HCT116 (cell line): ENCODE measurements around the gene KLK1. TPM values are rescaled to one million over a fixed set of nuclear protein-coding genes. Genes with fewer than 3 reads are reported as not detected.

Experiments
- ATAC-seq: fragments of 200-7000 bp; cut with Tn5 transposase; 2 replicates; pipeline ENCODE4 v1.9.1; 2020; ENCODE audit warnings: mild to moderate bottlenecking, moderate library complexity
- BruUV-seq: library from RNA; stranded (reverse); fragments of 400-500 nt; replicated peaks from 2 replicates; lab custom pipeline; 2021; lab: Mats Ljungman, UMichigan
- CTCF ChIA-PET: fragments of 300-600 bp; sonication (Branson Sonifier 250); formaldehyde crosslinking; loops from one replicate; lab custom pipeline; 2021; ENCODE audit warnings: antibody characterized with exemption; lab: Charles Lee
- POLR2A ChIA-PET: fragments of 300-600, 350-600 bp; sonication (Branson Sonifier 250); formaldehyde crosslinking; loops from one replicate; lab custom pipeline; 2021; ENCODE audit warnings: antibody characterized with exemption; lab: Charles Lee
- RAD21 ChIA-PET, 2 experiments: fragments of 300-600 bp; sonication (Branson Sonifier 250); formaldehyde crosslinking; loops; one replicate each; lab custom pipeline; 2023; ENCODE audit warnings: low total read pairs in 2 of 2; ENCODE audit not compliant: uncharacterized antibody in 2 of 2, unreplicated experiment in 2 of 2, low non-redundant PET in 1 of 2; lab: Charles Lee
- DNase-seq: peaks from one replicate; pipeline ENCODE4 v3.0.0-alpha.2; 2010; ENCODE audit warnings: low read depth, low spot score
- H2AFZ ChIP-seq: fragments of 200-600 bp; shearing (Covaris generic), sonication (generic); 2 replicates; pipeline ENCODE4 v1.6.1; 2017; ENCODE audit warnings: low read depth, mixed run types, mixed read lengths, antibody characterized with exemption, low read length; ENCODE audit not compliant: poor library complexity, severe bottlenecking
- H3K27ac ChIP-seq: 2 replicates; pipeline ENCODE4 v1.5.1; 2012; ENCODE audit warnings: low read depth, low read length
- H3K27me3 ChIP-seq: fragments of 200-600 bp; sonication (generic); 2 replicates; pipeline ENCODE4 v1.6.1; 2016; ENCODE audit warnings: mixed run types, low read length, mixed read lengths; ENCODE audit not compliant: insufficient read depth
- H3K36me3 ChIP-seq, 2 experiments: fragments of 200-500 bp in 1 of 2; fragments of 200-600 bp in 1 of 2; sonication (Bioruptor generic) in 1 of 2; sonication (generic) in 1 of 2; 2 replicates each; pipeline versions ENCODE4 v1.5.1 to v1.6.1; 2014 to 2016; ENCODE audit warnings: low read length in 2 of 2, inconsistent platforms in 1 of 2, mixed read lengths in 1 of 2, mixed run types in 1 of 2; ENCODE audit not compliant: insufficient read depth in 2 of 2, control insufficient read depth in 1 of 2
- H3K4me1 ChIP-seq, 2 experiments: fragments of 200-600 bp in 1 of 2; sonication (generic) in 1 of 2; 2 replicates each; pipeline versions ENCODE4 v1.5.1 to v1.6.1; 2012 to 2017; ENCODE audit warnings: low read length in 2 of 2, inconsistent platforms in 1 of 2, mild to moderate bottlenecking in 1 of 2, mixed read lengths in 1 of 2, mixed run types in 1 of 2, moderate library complexity in 1 of 2; ENCODE audit not compliant: insufficient read depth in 2 of 2, control insufficient read depth in 1 of 2
- H3K4me2 ChIP-seq: fragments of 200-600 bp; sonication (generic); 2 replicates; pipeline ENCODE4 v1.6.1; 2017; ENCODE audit warnings: mixed run types, low read length, mixed read lengths
- H3K4me3 ChIP-seq, 2 experiments: fragments of 200-600 bp in 1 of 2; sonication (generic) in 1 of 2; replicated peaks in 1 of 2; 2 replicates each; pipeline ENCODE4 v1.5.1; 2011 to 2016; ENCODE audit warnings: low read length in 2 of 2, control low read depth in 1 of 2, low read depth in 1 of 2, mild to moderate bottlenecking in 1 of 2, mixed read lengths in 1 of 2, mixed run types in 1 of 2
- H3K79me2 ChIP-seq: fragments of 200-600 bp; sonication (generic); 2 replicates; pipeline ENCODE4 v1.6.1; 2017; ENCODE audit warnings: mild to moderate bottlenecking, mixed run types, low read length, moderate library complexity, mixed read lengths; ENCODE audit not compliant: insufficient read depth
- H3K9ac ChIP-seq: fragments of 200-600 bp; sonication (generic); 2 replicates; pipeline ENCODE4 v1.6.1; 2016; ENCODE audit warnings: low read length, mixed read lengths
- H3K9me2 ChIP-seq: fragments of 200-600 bp; sonication (generic), shearing (Covaris generic); 2 replicates; pipeline ENCODE4 v1.6.1; 2017; ENCODE audit warnings: mixed run types, mild to moderate bottlenecking, moderate library complexity; ENCODE audit not compliant: insufficient read depth
- H3K9me3 ChIP-seq, 2 experiments: fragments of 200-500 bp in 1 of 2; fragments of 200-600 bp in 1 of 2; sonication (Bioruptor generic) in 1 of 2; sonication (generic) in 1 of 2; 2 replicates each; pipeline ENCODE4 v1.6.1; 2014 to 2017; ENCODE audit warnings: low read length in 2 of 2, mixed read lengths in 2 of 2, inconsistent platforms in 1 of 2, low read depth in 1 of 2, mild to moderate bottlenecking in 1 of 2, mixed run types in 1 of 2, moderate library complexity in 1 of 2; ENCODE audit not compliant: control insufficient read depth in 1 of 2, insufficient read depth in 1 of 2
- H4K20me1 ChIP-seq: fragments of 200-600 bp; sonication (generic), shearing (Covaris generic); 2 replicates; pipeline ENCODE4 v1.6.1; 2017; ENCODE audit warnings: mixed run types, mild to moderate bottlenecking, moderate library complexity; ENCODE audit not compliant: insufficient read depth
- ATF3 ChIP-seq: IDR thresholded peaks from 2 replicates; pipeline ENCODE4 v1.6.1; 2012
- ELF1 ChIP-seq: IDR thresholded peaks from 2 replicates; pipeline ENCODE4 v1.6.1; 2012; ENCODE audit warnings: low read depth, borderline replicate concordance
- MAX ChIP-seq: IDR thresholded peaks from 2 replicates; pipeline ENCODE4 v1.6.1; 2012
- POLR2A ChIP-seq: IDR thresholded peaks from 2 replicates; pipeline ENCODE4 v1.7.0; 2011; ENCODE audit warnings: borderline replicate concordance; ENCODE audit not compliant: insufficient read depth, insufficient read length; ENCODE audit errors: extremely low read depth
- RAD21 ChIP-seq: IDR thresholded peaks from 2 replicates; pipeline ENCODE4 v1.6.1; 2012; ENCODE audit warnings: low read depth, mild to moderate bottlenecking
- REST ChIP-seq: IDR thresholded peaks from 2 replicates; pipeline ENCODE4 v1.6.1; 2012; ENCODE audit warnings: low read depth
- SIN3A ChIP-seq: IDR thresholded peaks from 2 replicates; pipeline ENCODE4 v1.6.1; 2012; ENCODE audit warnings: low read depth
- SP1 ChIP-seq: IDR thresholded peaks from 2 replicates; pipeline ENCODE4 v1.6.1; 2012; ENCODE audit warnings: low read depth
- intact Hi-C: fragments of 100-400 bp; cut with micrococcal nuclease; formaldehyde crosslinking; loops from 2 replicates; pipeline ENCODE4 v1.10.0; 2022
- total RNA-seq: library from RNA; stranded (reverse); gene quantifications from one replicate; pipeline ENCODE4 v1.2.1, GENCODE V29; 2021; ENCODE audit not compliant: unreplicated experiment

The KLK1 gene
- total RNA-seq, 1 experiment from 2014 or later, result 3.3 TPM

- intact Hi-C loops, result no loop called here
- Histone ChIP-seq H3K9me2 (no peaks in the 10 kb centered on the region), H4K20me1 (no peaks in the 10 kb centered on the region), H3K9me3 (peaks cover 0 to 11% of the 10 kb centered on the region in 2 experiments; a peak in 1 of 4 replicates), H3K27me3 (peaks cover 17% of the 10 kb centered on the region; the same call in 1 of the 2 replicates), H3K4me3 (no peak overlapping the region), H3K79me2 (no peaks in the 10 kb centered on the region), H3K27ac (no peak overlapping the region), H3K4me2 (no peak overlapping the region), H3K4me1 (no peaks in the 10 kb centered on the region), H3K9ac (no peak overlapping the region), H2AFZ (no peak overlapping the region)
- CTCF ChIA-PET, result no interaction called here
- BruUV-seq, result no TSS peak
- POLR2A ChIA-PET, result no interaction called here
- DNase-seq, result no peak
- RAD21 ChIA-PET, result no interaction called here
- TF ChIP-seq POLR2A (no peak), MAX (no peak), REST (no peak), RAD21 (no peak), SP1 (no peak), ELF1 (no peak), ATF3 (no peak), SIN3A (no peak)
- TF ChIP-seq, all 23 proteins: peak for 0
- no peaks in the 10 kb centered on the region for H3K36me3 ChIP-seq
- no peak for ATAC-seq
Measured at GRCh38 chr19:50861496-50862286, 38.1 kb upstream of the KLK1 start.
